ENCODE results near the gene FOXF1.

The FOXF1 gene

GRCh38 chr16:86533767-86534351 is 23.5 kb downstream of the FOXF1 start:
- no peak for DNase-seq (ENCODE audit: low read depth in 2 of 2)

DNA sequence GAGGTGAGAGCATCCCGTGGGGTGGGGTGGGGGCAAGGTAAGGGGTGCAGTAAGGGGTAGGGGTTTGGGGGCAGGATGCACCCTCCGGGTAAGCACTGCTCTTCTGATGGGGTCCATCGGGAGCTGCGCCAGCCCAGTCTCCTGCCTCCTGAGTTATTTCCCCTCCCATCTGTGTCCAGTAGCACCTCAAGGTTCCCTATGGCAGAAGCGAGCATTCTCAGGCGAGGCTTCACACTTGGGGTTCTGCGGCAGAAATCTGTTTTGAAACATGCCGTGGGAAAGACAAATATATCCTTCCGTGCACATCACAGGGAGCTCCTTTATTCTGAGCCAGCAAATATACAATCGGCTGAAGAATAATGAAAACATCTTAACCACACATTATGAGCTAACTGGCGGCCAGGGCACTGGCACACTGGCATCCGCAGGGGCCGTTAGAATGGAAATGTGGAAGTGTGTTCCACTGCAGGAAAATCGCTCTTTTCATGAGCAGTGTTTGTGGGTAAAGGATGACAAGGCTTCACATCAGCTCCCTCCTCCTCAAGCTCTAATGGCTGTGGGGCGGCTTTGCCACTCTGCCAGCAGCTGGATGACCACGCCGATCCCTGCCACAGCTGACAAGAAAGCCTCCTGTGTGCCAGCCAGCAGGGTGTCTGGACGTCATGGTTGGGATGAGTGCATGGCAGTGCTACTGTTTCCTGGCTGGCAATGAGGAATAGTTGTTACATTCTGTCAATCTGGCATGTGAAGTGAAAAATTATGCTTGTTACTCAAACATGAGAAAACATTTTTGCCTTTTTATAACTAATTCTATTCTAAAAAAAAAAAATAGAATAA is 24.7 kb downstream of the FOXF1 start:
- no peak for DNase-seq (ENCODE audit: low read depth in 2 of 2)

DNA sequence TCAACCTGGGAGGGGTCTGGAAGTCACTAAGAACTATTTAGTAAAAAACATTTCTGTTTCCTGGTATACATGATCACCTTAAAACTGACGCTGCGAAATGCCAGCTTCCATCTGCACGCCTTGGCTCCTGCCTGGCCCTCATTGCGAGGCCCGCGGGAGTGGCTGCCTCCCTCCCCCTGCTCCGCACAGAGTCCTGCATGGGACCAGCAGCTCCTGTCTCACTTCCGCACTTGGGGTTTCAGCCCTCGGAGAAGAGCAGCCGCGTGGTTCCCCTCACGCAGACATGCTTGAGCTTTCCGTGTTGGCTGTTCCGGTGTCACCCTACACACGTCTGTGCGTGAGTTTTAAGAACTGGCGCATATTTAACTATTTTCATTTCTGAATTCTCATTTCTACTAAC is 26.3 kb downstream of the FOXF1 start:
- no peak for DNase-seq (ENCODE audit: low read depth in 2 of 2)

GRCh38 chr16:86537486-86537885 is 27.2 kb downstream of the FOXF1 start:
- DNase-seq (ENCODE audit: low read depth in 2 of 2) = no peak

GRCh38 chr16:86538196-86538780 is 28.0 kb downstream of the FOXF1 start:
- no peak for DNase-seq (ENCODE audit: low read depth in 2 of 2)

GRCh38 chr16:86540894-86541293 is 30.6 kb downstream of the FOXF1 start:
- no peak for DNase-seq (ENCODE audit: low read depth in 2 of 2)

DNA sequence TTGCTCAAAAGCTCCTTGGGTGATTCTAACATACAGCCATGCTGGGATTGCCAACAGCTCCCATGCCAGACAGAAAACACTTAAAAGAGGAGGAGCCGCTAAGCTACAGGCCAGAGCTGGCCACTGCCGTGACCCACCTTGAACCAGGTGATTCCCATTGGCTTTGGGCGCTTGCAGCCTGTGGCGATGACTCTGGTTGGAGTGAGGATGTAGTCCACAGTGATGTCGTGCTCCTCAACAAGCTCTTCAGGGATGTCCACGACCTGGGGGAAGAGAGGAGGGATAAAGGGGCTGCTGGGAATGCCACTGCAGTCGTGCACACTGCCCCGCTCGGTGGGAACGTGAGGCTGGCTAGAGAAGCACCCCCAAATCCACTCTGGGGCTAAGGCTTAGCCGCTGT is 31.2 kb downstream of the FOXF1 start:
- no peak for DNase-seq (ENCODE audit: low read depth in 2 of 2)

DNA sequence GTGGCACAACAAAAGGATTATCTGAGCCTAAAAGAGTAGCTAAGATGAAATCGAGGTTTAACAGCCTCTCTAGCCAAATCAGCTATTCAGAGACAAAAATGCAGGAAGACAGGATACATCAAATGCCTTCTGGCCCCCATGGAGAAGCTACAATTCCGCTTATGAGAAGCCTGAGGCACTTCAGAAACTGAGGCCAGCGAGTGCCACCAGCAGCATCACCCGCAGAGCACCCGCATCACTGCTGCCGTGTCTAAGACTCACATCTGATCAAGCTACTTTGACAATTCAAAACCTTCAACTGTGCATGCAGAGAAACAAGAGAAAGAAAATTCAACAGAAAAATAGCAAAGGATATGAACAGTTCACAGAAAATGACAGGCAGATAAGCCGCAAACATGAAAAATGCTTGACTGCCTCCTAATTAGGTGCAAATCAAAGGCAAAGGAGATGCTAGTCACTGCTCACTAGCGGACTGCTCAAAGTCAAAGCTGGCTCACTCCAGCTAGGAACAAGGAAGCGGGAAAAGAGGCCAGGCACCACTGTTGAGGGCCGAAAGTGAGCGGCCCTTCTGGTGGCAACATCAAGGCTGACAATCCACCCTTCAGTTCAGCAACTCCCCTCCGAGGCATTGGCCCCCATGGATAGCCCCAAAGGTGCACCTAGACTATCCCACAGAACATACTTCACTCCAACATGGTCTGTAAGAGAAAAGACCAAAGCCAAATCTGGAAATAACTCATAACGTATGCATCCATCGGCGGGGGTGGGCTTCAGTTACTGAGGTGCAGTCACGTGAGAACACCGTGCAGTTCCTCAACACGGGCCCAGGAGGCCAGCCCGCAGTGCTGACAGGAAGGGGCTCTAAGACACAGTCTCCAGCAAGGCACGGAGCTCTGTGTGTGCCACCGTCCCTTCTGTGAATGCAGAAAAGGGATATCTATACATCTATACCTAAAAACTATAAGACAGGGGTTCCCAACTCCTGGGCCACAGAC is 32.7 kb downstream of the FOXF1 start:
- DNase-seq (ENCODE audit: low read depth in 2 of 2) = no peak

- no peak for DNase-seq (ENCODE audit: low read depth in 2 of 2)
Observed at GRCh38 chr16:86545481-86545880, 35.2 kb downstream of the FOXF1 start.

DNA sequence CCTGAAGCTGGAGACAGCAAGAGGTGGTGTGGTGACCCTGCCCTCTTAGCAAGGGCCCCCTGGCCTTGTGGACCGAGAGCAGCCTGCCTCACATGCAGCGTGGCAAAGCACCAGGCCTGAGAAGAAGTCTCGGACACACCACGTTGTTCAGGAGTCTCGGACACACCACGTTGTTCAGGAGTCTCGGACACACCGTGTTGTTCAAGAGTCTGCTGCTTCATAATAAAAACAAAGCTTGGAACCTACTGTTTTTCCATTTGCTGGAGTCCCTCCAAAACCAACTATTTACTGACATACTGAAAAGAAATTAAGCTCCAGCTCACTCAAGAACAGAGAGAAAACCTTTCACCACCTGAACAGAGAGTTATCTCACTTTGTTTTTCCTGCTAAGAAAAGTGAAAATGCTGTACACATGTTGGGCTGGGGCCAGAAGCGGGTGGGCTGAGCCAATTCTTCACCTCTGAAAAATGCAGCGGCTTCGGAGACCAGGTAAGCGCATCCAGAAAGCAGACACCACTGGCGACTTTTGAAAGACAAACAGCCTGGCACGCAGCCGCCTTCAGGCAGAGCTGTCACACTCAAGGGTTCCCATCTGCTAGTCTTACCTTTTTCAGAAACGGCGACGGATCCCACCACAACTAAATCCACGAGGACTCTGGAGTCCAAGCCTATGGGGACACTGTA is 35.8 kb downstream of the FOXF1 start:
- no peak for DNase-seq (ENCODE audit: low read depth in 2 of 2)

DNA sequence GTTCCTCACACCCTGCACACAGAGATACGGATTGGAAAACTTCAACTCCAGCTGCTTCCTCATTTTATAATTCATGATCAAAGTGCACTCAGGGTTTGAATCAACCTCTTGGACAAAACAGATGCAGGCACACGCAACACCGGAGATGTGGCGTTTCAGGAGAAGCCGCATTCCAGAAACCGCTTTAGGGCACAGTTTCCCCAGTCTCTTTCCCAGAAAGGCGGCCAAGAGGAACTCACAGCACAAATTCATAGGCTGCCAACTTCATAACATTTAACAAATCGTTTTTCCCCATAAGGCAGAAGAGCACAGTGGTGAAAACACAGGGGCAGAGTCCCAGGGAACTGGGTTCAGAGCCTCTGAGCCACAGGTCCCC is 36.3 kb downstream of the FOXF1 start:
- no peak for DNase-seq (ENCODE audit: low read depth in 2 of 2)

- no peak for DNase-seq (ENCODE audit: low read depth in 2 of 2)
Observed at GRCh38 chr16:86547286-86547685, 37.0 kb downstream of the FOXF1 start.

- no peak for DNase-seq (ENCODE audit: low read depth in 2 of 2)
Observed at GRCh38 chr16:86549076-86549892, 39.0 kb downstream of the FOXF1 start.

DNA sequence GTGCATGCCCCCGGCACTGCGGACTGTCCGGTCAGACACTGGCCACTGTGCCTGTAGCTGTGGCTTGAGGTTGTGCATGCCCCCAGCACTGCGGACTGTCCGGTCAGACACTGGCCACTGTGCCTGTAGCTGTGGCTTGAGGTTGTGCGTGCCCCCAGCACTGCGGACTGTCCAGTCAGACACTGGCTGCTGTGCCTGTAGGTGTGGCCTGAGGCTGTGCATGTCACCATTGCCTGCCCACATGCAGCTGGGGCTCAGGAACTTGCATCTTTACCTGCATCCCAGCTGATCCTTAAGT is 39.5 kb downstream of the FOXF1 start:
- DNase-seq (ENCODE audit: low read depth in 2 of 2) = no peak

DNA sequence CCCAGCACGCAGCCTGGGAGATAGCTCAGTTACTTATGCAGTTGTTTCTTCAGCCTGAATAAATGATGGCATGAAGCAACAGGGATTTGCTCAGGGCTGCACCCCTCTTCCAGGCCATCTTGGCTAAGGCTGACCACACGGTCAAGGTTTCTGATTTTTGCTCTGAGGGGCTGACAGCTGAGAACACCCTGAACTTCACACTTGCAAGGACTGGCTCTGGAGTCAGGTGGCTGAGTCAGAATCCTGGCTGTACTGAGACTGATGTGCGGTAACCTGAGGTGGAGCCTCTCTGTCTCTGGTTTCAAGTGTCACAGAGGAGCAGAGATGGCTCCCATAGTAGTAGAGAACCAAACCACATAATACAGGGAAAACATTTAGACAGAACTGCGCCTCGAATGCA is 40.0 kb downstream of the FOXF1 start:
- DNase-seq (ENCODE audit: low read depth in 2 of 2) = no peak

- no peak for DNase-seq (ENCODE audit: low read depth in 2 of 2)
Observed at GRCh38 chr16:86553356-86553755, 43.0 kb downstream of the FOXF1 start.

DNA sequence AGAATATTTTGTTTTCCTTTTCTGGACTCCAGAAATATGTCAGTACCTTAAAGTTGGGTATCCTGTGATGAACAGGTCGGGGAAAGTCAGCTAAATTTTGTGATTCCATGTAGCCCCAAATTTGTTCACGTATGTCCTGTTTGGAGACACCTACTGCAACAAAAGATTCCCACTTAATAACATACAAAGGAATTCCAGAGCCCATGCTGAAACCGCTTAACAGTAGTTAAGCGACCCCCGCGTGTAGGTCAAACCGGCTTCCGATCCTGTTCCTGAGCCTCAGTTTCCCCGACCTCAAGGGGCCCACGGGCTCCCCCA is 44.2 kb downstream of the FOXF1 start:
- DNase-seq (ENCODE audit: low read depth in 2 of 2) = no peak

DNA sequence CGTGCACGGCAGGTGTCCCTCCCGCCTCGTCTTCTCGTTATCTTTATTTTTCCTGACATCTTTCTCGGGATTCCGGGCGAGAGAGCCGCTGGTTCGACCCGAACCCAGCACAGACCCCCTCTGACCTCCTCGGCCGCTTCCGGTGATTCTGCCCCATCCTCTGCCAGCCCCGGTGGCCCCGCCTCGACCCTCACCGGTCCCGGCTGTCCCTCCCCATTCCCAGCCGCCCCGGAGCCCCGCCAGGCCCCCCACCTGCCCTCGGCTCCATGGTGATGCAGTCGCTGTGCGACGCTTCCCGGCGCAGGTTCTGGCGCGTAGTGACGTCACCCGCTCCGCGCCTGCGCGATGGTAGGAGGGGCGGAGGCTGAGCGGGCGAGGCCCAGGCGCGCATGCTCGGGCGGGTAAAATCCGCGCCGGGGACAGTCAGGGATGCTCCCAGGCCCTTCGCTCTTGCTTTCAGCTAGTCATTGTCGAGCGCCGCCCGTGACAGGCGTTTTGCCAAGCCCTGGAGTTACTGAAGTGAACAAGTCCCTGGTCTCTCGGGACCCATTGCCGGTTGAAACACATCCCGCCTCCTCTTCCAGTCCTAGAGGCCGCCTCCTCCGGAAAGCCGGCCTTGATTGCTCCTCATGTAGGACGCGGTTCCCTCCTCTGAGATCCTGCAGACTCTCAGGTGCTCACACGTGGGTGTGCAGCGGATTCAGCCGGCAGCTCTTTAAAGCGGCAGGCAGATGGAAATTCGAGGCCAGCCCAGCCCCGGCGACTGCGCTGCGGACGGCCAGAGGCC is 44.8 kb downstream of the FOXF1 start, which contains the start of gene MTHFSD:
Gene MTHFSD (minus strand): TSS at position 319 of the 787 bp plus-strand sequence. CDS start 51 bp downstream, at position 268.
- DNase-seq (ENCODE audit: low read depth in 2 of 2) = peak; percentile 91 to 93

- no peak for DNase-seq (ENCODE audit: low read depth in 2 of 2)
Observed at GRCh38 chr16:86555704-86556075, 45.4 kb downstream of the FOXF1 start.

DNA sequence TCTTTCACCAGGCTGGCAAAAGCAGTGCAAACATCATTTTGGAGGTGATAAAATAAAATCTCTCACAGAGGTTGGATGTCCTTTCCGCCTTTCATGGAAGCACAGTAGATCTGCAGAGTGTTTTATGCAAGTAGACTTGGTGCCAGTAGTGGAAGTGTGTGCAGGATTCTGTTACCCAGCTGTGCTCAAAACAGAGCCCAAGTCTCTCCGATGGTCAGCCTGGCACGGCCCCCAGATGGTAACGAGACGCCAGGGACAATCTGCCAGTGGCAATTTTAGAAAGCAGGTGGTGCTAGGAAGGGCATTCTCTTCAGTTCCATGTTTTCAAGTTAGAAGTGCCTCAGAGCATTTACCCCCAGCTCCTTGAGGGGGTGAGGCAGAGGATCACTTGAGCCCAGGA is 46.2 kb downstream of the FOXF1 start:
- no peak for DNase-seq (ENCODE audit: low read depth in 2 of 2)

Data from stimulated activated CD4-positive, alpha-beta T cell treated with anti-CD3 and anti-CD28 coated beads, Interleukin-4, amount 100 ng/mL, for 48 hours (primary cell).